HAP-1 (cell line): Measurements from ENCODE around the gene TSTD1.

Experiments used
- DNase-seq, 2 experiments: peaks; one replicate each; pipeline ENCODE4 v3.0.0-alpha.2; 2016 to 2020; ENCODE audit warnings: low spot score in 2 of 2
- H3K27me3 ChIP-seq: fragments of 250-450 bp; sonication (Bioruptor Pico); 2 replicates; pipeline ENCODE4 v1.5.1; 2020; ENCODE audit warnings: low read depth, mild to moderate bottlenecking, moderate library complexity
- H3K36me3 ChIP-seq: fragments of 250-450 bp; sonication (Bioruptor Pico); replicated peaks from 2 replicates; pipeline ENCODE4 v1.5.1; 2020; ENCODE audit warnings: mild to moderate bottlenecking
- H3K4me1 ChIP-seq: fragments of 250-450 bp; sonication (Bioruptor Pico); 2 replicates; pipeline ENCODE4 v1.5.1; 2020; ENCODE audit warnings: mild to moderate bottlenecking
- H3K4me3 ChIP-seq: fragments of 250-450 bp; sonication (Bioruptor Pico); 2 replicates; pipeline ENCODE4 v1.5.1; 2020; ENCODE audit warnings: mild to moderate bottlenecking, moderate library complexity
- H3K9me3 ChIP-seq: fragments of 250-450 bp; sonication (Bioruptor Pico); 2 replicates; pipeline ENCODE4 v1.5.1; 2020; ENCODE audit warnings: mild to moderate bottlenecking, moderate library complexity
- in situ Hi-C: fragments of 300-500 bp; cut with MboI; formaldehyde crosslinking; loops from 3 replicates; pipeline ENCODE4 v1.14.3; 2020; ENCODE audit warnings: low sequenced_read_pairs, inconsistent platforms, mixed read lengths

Gene TSTD1

DNA sequence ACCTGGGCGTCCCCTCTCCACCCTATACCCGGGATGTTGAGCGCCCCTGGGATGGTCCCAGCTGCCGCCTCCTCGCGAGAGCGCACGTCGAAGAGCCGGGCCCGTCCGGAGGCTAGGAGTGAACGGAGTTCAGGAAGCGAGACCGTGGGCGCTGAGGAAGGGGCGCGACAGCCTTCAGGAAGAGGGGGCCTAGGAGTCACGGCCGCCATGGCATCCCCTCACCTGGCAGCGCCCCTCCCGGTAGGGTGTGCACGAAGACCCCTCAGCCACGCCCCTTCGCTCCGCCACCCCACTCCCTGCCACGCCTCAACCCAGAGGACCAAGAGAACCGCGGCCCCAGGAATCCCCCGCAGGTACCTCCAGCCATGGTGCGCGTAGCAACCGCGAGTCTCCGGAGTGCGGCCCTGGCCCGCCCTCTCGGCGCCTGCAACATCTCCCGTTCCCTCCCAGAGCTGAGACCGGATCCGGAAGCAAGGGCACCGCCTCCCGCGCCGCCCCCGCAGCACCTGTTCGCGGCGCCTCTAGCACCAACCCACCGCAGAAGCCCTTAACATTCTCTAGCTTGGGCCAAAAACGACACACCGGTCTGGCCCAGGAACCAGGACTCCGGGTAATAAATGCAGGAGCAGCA is at the start of gene TSTD1:
Gene TSTD1 (minus strand): TSS at position 442 of the 631 bp plus-strand sequence. CDS start 75 bp downstream, at position 367.
- Histone ChIP-seq H3K9me3 (no peaks in the 10 kb centered on the region), H3K36me3 (peaks cover 38% of the 10 kb centered on the region), H3K4me3 (no peak within 1 kb of the TSS), H3K27me3 (no peaks in the 10 kb centered on the region), H3K4me1 (peaks cover 10% of the 10 kb centered on the region)
- DNase-seq: no peak
- in situ Hi-C loops: no loop called here

GRCh38 chr1:161086457-161086856 is 47.7 kb upstream of the TSTD1 start:
- Histone ChIP-seq H3K9me3 (no peaks in the 10 kb centered on the region), H3K4me3 (no peak overlapping the region), H3K27me3 (no peaks in the 10 kb centered on the region), H3K36me3 (no peaks in the 10 kb centered on the region), H3K4me1 (no peaks in the 10 kb centered on the region)
- in situ Hi-C loops: no loop called here
- DNase-seq: no peak

GRCh38 chr1:161085165-161085564 is 46.4 kb upstream of the TSTD1 start:
- Histone ChIP-seq H3K36me3 (no peaks in the 10 kb centered on the region), H3K4me3 (no peak overlapping the region), H3K4me1 (peaks cover 6% of the 10 kb centered on the region), H3K9me3 (no peaks in the 10 kb centered on the region), H3K27me3 (no peaks in the 10 kb centered on the region)
- DNase-seq: no peak
- in situ Hi-C loops: no loop called here

DNA sequence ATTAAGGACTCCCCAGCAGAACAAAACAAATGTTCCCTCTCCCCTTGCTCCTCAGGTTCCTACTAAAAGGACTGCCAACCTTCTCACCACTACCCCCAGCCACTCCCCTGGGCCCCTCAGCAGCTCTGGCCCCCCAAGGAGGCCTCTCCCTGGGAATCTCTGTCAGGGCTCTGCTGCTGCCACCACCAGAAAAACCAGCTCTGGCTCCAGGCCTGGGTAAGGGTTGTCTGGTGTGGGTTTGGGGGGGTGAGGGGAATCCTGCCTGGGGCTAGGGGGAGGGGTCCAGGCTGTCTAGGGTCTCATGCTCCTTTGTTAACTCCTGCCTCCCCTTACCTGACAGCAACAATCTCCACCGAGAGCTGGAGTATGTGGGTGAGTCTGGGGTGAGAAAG is 45.8 kb upstream of the TSTD1 start:
- in situ Hi-C loops: no loop called here
- no peaks in the 10 kb centered on the region for H3K9me3 ChIP-seq

DNA sequence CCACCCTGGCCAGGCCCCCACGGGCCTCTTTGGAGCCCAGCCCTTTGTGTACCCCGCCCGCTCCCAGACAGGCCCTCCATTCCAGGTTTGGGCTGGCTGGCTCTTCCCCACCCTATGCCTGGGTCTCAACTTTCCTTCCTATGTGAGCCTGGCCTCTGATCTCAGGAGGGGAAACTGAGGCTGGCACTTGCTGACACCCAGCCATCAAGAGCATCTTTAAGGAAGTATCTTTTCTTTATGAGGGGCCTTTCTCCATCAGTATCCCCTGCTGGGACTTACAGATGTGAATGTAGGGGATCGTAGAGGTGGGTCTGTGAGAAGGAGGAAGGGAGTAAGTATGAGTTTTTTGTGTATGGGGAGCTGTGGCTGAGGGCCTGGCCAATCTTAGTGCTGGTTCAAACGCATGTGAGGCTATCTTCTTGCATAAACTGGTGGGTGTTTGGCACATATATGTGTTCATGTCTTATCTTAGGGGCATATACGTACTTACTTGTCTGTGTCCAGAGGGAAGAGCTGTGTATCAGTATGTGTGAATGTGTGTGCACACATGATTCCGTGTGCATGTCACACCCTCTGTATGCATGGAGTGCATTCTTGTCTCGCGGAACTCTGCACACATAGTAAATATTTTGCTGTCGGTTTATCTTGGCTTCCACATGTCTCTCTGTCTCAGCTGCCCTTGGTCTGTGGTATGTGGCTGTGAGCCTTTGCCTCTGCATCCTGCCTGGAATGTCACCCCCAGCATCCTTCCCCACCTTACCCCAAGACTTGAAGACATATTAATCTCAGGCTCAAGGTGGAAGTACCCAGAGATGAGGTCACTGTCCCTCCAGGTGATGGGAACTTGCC is 45.2 kb upstream of the TSTD1 start:
- Histone ChIP-seq H3K36me3 (no peaks in the 10 kb centered on the region), H3K4me3 (no peak overlapping the region), H3K27me3 (no peaks in the 10 kb centered on the region), H3K9me3 (no peaks in the 10 kb centered on the region), H3K4me1 (peaks cover 8% of the 10 kb centered on the region)
- DNase-seq: no peak
- in situ Hi-C loops: no loop called here

More for the DNA sequence above, 45.8 kb upstream of the TSTD1 start:
- Histone ChIP-seq H3K4me1 (peaks cover 8% of the 10 kb centered on the region), H3K27me3 (no peaks in the 10 kb centered on the region), H3K36me3 (no peaks in the 10 kb centered on the region), H3K4me3 (no peak overlapping the region)
- DNase-seq: no peak

DNA sequence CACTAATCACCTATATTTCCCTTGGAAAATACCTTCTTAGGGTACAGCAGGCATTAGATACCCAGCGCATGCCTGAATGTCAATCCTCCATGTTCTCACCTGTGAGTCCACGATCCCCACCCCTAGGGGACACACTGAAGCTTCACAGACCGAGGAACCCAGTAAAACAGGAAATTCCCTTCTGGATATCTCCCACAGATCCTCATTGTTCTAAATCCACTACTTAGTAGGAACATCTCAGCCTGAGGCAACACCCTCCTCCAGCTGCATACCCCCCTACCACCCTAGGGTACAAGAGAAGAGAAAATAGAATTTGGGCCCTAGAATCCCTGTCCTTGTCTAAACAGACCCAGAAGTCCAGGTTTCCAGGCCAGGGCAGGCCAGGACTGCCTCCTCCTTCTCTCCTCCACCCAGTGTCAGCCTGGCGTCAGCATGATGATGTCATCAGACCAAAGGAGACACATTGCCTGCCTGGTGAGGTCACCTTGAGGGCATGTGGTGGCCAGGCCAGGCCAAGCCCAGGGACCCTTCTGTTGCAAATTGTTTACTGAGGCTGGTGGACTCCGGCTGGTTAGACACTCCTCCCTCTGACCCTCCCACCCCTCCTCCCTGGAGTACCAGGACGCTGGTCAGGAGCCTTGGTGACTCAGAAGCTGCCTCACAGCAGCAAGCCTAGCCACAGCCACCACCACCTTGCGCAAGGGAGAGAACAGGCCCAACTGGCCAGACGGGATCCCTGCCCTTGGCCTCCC is 44.4 kb upstream of the TSTD1 start:
- Histone ChIP-seq H3K4me1 (peaks cover 8% of the 10 kb centered on the region), H3K36me3 (no peaks in the 10 kb centered on the region), H3K9me3 (no peaks in the 10 kb centered on the region), H3K4me3 (no peak overlapping the region), H3K27me3 (no peaks in the 10 kb centered on the region)
- no peak for DNase-seq
- in situ Hi-C loops: no loop called here

GRCh38 chr1:161082483-161082882 is 43.7 kb upstream of the TSTD1 start:
- Histone ChIP-seq H3K4me1 (peaks cover 8% of the 10 kb centered on the region), H3K9me3 (no peaks in the 10 kb centered on the region), H3K4me3 (no peak overlapping the region), H3K27me3 (no peaks in the 10 kb centered on the region), H3K36me3 (no peaks in the 10 kb centered on the region)
- DNase-seq: no peak
- in situ Hi-C loops: no loop called here

DNA sequence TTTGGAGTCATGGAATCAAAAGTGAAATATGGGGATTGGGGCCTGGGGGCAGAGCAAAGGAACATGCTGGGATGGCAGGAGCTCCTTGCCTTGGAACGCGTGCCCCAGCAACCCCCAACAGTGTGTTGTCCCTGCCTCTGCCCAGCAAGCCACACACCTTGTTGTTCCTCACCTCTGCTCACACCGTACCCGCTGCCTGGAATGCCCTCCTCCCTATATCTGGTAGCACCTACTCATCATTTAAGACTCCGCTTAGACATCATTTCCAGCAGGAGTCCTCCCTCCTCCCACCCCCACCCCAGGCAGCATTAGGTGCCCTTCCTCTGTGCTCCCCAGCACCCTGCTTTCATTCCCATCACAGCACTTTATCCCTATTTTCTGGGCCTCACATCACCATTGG is 42.8 kb upstream of the TSTD1 start:
- Histone ChIP-seq H3K4me3 (no peak overlapping the region), H3K36me3 (no peaks in the 10 kb centered on the region), H3K27me3 (no peaks in the 10 kb centered on the region), H3K4me1 (peaks cover 8% of the 10 kb centered on the region), H3K9me3 (no peaks in the 10 kb centered on the region)
- DNase-seq: no peak
- in situ Hi-C loops: no loop called here

DNA sequence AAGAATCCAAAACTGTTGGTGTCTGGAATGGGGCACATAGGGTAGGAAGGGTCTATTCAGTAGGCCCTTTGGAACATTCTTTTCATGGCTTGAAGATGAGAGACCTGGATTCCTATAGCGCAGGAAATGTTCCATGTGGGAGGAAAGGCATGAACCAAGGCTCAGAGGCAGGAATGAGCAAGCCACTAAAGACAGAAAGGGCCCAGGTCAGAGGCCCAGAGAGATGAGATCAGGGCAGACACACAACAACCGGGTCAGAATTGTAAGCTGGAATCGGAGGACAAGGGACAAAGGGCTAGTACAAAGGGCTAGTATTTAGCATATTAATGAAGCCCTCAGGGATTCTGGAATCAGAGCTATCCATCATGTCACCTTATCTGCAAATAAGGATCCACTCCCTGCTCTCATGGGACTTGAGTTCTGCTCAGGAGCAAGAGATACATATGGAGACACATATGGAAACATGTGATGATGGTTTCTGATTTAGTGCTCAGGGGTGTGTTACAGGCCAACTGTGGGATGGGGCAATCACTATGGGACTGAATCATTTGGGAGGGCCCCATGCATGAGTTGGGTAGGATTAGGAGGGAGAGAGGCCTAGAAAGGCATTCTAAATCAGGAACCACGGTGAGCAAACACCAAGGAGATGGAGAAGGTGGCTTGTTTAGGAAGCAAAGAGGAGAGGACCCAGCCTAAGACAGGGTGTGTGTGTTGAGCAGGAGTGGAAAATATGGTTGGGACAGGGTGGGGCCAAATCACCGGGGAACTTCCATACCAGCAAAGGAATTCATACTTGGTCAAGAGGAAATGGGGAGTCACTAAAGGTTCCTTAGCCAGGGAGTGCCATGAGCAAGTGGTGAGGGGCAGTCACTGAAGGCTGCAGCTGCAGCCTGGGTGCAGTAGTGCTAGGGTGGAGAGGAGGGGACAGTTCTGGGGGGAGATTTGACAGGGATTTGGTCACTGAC is 42.0 kb upstream of the TSTD1 start:
- peak; percentile 51 to 53 for DNase-seq
- Histone ChIP-seq H3K4me3 (no peak overlapping the region), H3K36me3 (no peaks in the 10 kb centered on the region), H3K27me3 (no peaks in the 10 kb centered on the region), H3K9me3 (no peaks in the 10 kb centered on the region), H3K4me1 (peaks cover 8% of the 10 kb centered on the region)
- in situ Hi-C loops: no loop called here

DNA sequence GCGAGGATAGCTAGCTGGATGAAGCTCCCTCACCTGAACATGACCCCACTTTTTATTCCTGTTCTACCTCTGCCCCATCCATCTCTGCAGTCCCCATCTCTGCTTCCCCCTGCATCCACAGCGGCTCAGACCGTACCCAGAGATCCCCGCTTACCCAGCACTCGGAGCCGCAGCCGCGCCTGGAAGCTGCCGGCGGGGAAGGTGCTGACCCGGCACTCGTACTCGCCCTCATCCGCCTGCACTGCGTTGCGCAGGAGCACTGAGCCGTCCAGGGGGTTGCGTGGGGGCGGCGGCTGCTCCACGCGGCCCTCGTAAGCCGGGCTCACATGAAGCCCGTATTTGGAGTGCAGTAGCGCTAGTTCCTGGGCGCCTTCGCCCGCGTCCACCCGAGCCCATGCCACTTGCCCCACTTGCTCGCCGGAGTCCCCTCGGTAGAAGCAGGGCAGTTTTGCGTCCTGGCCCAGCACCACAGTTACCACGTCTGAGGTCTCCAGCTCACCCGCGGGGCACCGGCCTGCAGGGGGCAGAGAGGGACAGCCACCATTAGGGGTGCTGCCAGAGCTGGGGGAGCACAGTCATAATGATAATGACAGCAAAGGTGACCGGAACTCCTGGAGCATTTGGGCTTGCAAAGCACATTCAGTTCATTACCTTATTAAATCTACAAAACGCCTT is 40.8 kb upstream of the TSTD1 start:
- Histone ChIP-seq H3K4me3 (no peak overlapping the region), H3K27me3 (no peaks in the 10 kb centered on the region), H3K4me1 (peaks cover 8% of the 10 kb centered on the region), H3K36me3 (no peaks in the 10 kb centered on the region), H3K9me3 (no peaks in the 10 kb centered on the region)
- in situ Hi-C loops: no loop called here
- no peak for DNase-seq

- in situ Hi-C loops: no loop called here
- no peak overlapping the region for H3K4me3 ChIP-seq
- H3K4me1 ChIP-seq: peaks cover 8% of the 10 kb centered on the region
- H3K9me3 ChIP-seq: no peaks in the 10 kb centered on the region
- H3K36me3 ChIP-seq: no peaks in the 10 kb centered on the region
- no peak for DNase-seq
- no peaks in the 10 kb centered on the region for H3K27me3 ChIP-seq
Measured at GRCh38 chr1:161077426-161077825, 38.7 kb upstream of the TSTD1 start.

DNA sequence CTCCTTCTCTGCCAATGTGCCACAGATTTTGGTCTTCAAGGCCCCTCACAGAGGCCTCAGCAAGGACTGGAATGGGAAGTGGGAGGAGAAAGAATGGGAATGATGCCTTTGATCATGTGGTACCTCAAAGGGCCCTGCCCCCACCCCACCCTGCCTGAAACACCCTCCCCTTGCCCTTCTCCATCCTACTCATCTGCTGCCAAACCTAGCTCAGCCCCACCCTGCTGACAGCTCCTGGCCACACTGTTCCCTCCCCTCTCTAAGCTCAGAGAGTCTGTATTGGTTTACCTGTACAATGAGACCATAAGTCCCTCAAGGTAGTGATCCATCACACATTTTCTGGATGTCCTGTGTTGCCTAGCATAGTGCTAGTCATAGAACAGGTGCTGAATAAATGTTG is 37.6 kb upstream of the TSTD1 start:
- DNase-seq: no peak
- peaks cover 8% of the 10 kb centered on the region for H3K4me1 ChIP-seq
- no peaks in the 10 kb centered on the region for H3K9me3 ChIP-seq
- no peak overlapping the region for H3K4me3 ChIP-seq
- H3K27me3 ChIP-seq: no peaks in the 10 kb centered on the region
- H3K36me3 ChIP-seq: no peaks in the 10 kb centered on the region
- in situ Hi-C loops: no loop called here
